Nephron progenitor cell (in vitro differentiated cells): ENCODE data around the gene C16orf95.
A peak's percentile ranks its signal among the peaks of the same experiment; 100 is the strongest.

Experiments used
- DNase-seq: peaks from one replicate; pipeline ENCODE4 v3.0.0; 2021
- H3K27ac Mint-ChIP-seq: 2 replicates; pipeline ENCODE4 v1.8.0; 2021; ENCODE audit warnings: mild to moderate bottlenecking, moderate library complexity, mixed read lengths
- H3K27me3 Mint-ChIP-seq: 2 replicates; pipeline ENCODE4 v1.8.0; 2021; ENCODE audit warnings: mild to moderate bottlenecking, low read depth, mixed read lengths; ENCODE audit not compliant: poor library complexity
- H3K36me3 Mint-ChIP-seq: 2 replicates; pipeline ENCODE4 v1.8.0; 2021; ENCODE audit warnings: low read depth, mixed read lengths
- H3K4me1 Mint-ChIP-seq: 2 replicates; pipeline ENCODE4 v1.8.0; 2021; ENCODE audit warnings: mixed read lengths
- H3K4me3 Mint-ChIP-seq: 2 replicates; pipeline ENCODE4 v1.8.0; 2021; ENCODE audit warnings: mild to moderate bottlenecking, moderate library complexity, mixed read lengths
- H3K9me3 Mint-ChIP-seq: 2 replicates; pipeline ENCODE4 v1.8.0; 2021; ENCODE audit warnings: mild to moderate bottlenecking, moderate library complexity, mixed read lengths
- TF ChIP-seq, protein P1 (sequence below): fragments of 200-600 bp; sonication (generic); IDR thresholded peaks from 2 replicates; pipeline ENCODE4 v1.5.0; 2021; ENCODE audit warnings: antibody characterized with exemption

Gene C16orf95

DNA sequence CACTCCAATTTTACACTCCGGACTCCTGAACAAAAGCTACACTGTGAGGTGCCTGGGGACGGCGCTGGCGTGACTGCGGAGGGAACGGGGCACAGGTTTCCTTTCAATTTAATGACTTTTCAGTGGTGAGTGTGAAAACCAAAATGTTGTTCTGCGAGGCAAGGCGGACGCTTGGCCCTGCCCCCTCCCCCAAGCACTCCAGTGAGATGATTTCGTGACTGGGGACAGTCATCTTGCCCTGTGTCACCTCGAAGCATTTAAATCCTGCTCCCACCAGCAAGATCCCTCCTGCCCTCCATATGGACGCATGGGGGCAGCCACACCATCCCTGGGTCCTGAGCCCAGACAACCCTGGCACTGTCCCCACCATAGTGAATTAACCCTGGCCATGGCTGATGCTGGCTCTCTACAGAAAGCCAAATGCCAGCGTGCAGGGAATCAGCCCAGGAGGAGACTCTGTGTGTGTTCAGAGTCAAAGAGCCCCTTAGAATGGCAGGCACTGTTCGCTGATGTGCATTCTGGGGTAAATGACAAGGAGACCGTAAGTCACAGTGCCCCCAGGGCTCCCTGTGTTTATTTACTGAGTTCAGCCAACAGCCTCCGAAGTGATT, 41.0 kb downstream of the C16orf95 start:
- no peaks in the 10 kb centered on the region for H3K9me3 Mint-ChIP-seq
- H3K27ac Mint-ChIP-seq = peak overlapping the region; percentile 96

DNA sequence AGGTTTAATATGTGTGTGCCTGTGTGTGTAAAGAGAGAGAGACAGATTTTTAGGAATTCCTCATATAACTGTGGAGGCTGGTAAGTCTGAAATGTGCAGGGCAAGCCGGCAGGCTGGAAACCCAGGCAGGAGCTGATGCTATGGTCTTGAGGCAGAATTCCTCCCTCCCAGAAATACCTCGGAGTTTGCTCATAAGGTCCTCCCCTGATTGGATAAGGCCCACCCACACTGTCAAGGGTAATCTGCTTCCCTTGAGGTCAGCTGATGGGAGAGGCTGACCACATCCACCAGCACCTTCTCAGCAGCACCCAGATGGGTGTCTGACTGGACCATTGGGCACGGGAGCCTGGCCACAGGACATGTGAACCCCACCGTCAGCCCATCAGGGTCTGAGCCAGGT, 42.4 kb downstream of the C16orf95 start:
- H3K4me1 Mint-ChIP-seq = peaks cover 60% of the 10 kb centered on the region
- TF ChIP-seq, protein P1, sequence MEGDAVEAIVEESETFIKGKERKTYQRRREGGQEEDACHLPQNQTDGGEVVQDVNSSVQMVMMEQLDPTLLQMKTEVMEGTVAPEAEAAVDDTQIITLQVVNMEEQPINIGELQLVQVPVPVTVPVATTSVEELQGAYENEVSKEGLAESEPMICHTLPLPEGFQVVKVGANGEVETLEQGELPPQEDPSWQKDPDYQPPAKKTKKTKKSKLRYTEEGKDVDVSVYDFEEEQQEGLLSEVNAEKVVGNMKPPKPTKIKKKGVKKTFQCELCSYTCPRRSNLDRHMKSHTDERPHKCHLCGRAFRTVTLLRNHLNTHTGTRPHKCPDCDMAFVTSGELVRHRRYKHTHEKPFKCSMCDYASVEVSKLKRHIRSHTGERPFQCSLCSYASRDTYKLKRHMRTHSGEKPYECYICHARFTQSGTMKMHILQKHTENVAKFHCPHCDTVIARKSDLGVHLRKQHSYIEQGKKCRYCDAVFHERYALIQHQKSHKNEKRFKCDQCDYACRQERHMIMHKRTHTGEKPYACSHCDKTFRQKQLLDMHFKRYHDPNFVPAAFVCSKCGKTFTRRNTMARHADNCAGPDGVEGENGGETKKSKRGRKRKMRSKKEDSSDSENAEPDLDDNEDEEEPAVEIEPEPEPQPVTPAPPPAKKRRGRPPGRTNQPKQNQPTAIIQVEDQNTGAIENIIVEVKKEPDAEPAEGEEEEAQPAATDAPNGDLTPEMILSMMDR = no peak

More for the DNA sequence above, 41.0 kb downstream of the C16orf95 start:
- Mint-ChIP-seq H3K36me3 (peaks cover 2% of the 10 kb centered on the region), H3K4me3 (peak overlapping the region; percentile 45), H3K4me1 (peaks cover 55% of the 10 kb centered on the region), H3K27me3 (peaks cover 34% of the 10 kb centered on the region)
- DNase-seq = peak; percentile 24
- TF ChIP-seq, protein P1 = no peak

GRCh38 chr16:87273471-87274030, 43.6 kb downstream of the C16orf95 start:
- no peak overlapping the region for H3K4me3 Mint-ChIP-seq
- H3K27me3 Mint-ChIP-seq = peaks cover 28% of the 10 kb centered on the region
- no peak overlapping the region for H3K27ac Mint-ChIP-seq
- peaks cover 17% of the 10 kb centered on the region for H3K36me3 Mint-ChIP-seq
- no peak for DNase-seq
- H3K9me3 Mint-ChIP-seq = peaks cover 12% of the 10 kb centered on the region
- H3K4me1 Mint-ChIP-seq = peaks cover 52% of the 10 kb centered on the region
- TF ChIP-seq, protein P1 = no peak

More for the DNA sequence above, 42.4 kb downstream of the C16orf95 start:
- Mint-ChIP-seq H3K4me3 (no peak overlapping the region), H3K27me3 (peaks cover 35% of the 10 kb centered on the region), H3K36me3 (peaks cover 11% of the 10 kb centered on the region), H3K9me3 (peaks cover 8% of the 10 kb centered on the region), H3K27ac (peak overlapping the region; percentile 43)
- DNase-seq = no peak

GRCh38 chr16:87271256-87271655, 45.9 kb downstream of the C16orf95 start:
- peaks cover 12% of the 10 kb centered on the region for H3K9me3 Mint-ChIP-seq
- H3K4me1 Mint-ChIP-seq = peaks cover 34% of the 10 kb centered on the region
- H3K4me3 Mint-ChIP-seq = no peak overlapping the region
- no peak overlapping the region for H3K27ac Mint-ChIP-seq
- H3K27me3 Mint-ChIP-seq = peaks cover 19% of the 10 kb centered on the region
- TF ChIP-seq, protein P1 = no peak
- peaks cover 17% of the 10 kb centered on the region for H3K36me3 Mint-ChIP-seq
- no peak for DNase-seq

GRCh38 chr16:87267566-87267965, 49.6 kb downstream of the C16orf95 start:
- Mint-ChIP-seq H3K27me3 (peaks cover 15% of the 10 kb centered on the region), H3K9me3 (peaks cover 20% of the 10 kb centered on the region)
- DNase-seq = no peak

More at GRCh38 chr16:87267566-87267965, 49.6 kb downstream of the C16orf95 start:
- Mint-ChIP-seq H3K36me3 (peaks cover 17% of the 10 kb centered on the region), H3K4me3 (no peak overlapping the region), H3K4me1 (peaks cover 36% of the 10 kb centered on the region), H3K27ac (no peak overlapping the region)
- TF ChIP-seq, protein P1 = no peak
